ENCODE results near the gene PLEKHA8.

DNA sequence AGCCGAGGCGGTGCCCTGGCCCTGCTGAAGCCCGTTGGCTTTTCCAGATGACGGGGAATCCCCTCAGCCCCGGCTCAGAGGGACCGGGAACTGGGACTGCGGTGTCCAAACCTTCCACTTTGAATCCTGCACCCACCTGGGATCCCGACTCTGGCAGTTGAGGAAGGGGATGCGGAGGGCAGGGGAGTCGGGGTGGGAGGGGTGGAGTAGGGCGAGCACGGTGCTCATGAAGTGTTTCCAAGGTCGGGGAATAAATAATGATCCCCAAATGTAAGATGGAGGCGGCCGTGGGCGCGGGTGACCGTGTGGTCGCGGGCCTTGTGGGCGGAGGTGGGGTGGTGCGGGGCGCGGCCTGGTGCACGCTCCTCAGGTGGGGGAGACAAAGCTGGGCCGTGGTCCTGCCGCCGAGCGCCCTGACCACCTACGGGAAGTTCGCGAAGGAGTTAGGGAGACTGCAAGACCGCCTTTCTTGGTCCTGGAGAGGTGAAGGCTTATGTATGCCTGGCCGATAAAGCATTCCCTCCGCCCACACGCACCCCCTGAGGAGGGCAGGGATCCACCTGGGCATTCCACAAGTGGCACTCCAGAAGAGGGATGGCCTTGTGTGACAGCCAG is 108.0 kb downstream of the PLEKHA8 start:
- TF ChIP-seq FOXA1 (IDR thresholded peaks at IDR 0.05) (no peak), BHLHE40 (IDR thresholded peaks at IDR 0.05; ENCODE audit: borderline replicate concordance) (no peak), SUZ12 (IDR thresholded peaks at IDR 0.05) (no peak), FOXM1 (IDR thresholded peaks at IDR 0.05; ENCODE audit: borderline replicate concordance) (no peak), SP1 (IDR thresholded peaks at IDR 0.05) (no peak), ELF4 (IDR thresholded peaks at IDR 0.05) (no peak), ARNT (IDR thresholded peaks at IDR 0.05) (no peak), L3MBTL2 (conservative IDR thresholded peaks at IDR 0.05) (no peak), ZNF384 (IDR thresholded peaks at IDR 0.05) (no peak), HDGF (IDR thresholded peaks at IDR 0.05; ENCODE audit: borderline replicate concordance) (no peak)
- TF ChIP-seq, protein P1, sequence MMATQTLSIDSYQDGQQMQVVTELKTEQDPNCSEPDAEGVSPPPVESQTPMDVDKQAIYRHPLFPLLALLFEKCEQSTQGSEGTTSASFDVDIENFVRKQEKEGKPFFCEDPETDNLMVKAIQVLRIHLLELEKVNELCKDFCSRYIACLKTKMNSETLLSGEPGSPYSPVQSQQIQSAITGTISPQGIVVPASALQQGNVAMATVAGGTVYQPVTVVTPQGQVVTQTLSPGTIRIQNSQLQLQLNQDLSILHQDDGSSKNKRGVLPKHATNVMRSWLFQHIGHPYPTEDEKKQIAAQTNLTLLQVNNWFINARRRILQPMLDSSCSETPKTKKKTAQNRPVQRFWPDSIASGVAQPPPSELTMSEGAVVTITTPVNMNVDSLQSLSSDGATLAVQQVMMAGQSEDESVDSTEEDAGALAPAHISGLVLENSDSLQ (IDR thresholded peaks at IDR 0.05): no peak
